HG02678 (cell line): Measurements from ENCODE around the gene TRIO.

Experiments
- ATAC-seq: cut with Tn5 transposase; IDR thresholded peaks from one replicate; pipeline ENCODE4 v1.9.1; 2021; ENCODE audit warnings: mild to moderate bottlenecking, moderate library complexity; ENCODE audit not compliant: unreplicated experiment

Gene TRIO

GRCh38 chr5:14443671-14444093 is 300.5 kb downstream of the TRIO start:
- no peak for ATAC-seq

GRCh38 chr5:14444161-14444560 is 301.0 kb downstream of the TRIO start:
- no peak for ATAC-seq

GRCh38 chr5:14445013-14445412 is 301.9 kb downstream of the TRIO start:
- ATAC-seq, result no peak

DNA sequence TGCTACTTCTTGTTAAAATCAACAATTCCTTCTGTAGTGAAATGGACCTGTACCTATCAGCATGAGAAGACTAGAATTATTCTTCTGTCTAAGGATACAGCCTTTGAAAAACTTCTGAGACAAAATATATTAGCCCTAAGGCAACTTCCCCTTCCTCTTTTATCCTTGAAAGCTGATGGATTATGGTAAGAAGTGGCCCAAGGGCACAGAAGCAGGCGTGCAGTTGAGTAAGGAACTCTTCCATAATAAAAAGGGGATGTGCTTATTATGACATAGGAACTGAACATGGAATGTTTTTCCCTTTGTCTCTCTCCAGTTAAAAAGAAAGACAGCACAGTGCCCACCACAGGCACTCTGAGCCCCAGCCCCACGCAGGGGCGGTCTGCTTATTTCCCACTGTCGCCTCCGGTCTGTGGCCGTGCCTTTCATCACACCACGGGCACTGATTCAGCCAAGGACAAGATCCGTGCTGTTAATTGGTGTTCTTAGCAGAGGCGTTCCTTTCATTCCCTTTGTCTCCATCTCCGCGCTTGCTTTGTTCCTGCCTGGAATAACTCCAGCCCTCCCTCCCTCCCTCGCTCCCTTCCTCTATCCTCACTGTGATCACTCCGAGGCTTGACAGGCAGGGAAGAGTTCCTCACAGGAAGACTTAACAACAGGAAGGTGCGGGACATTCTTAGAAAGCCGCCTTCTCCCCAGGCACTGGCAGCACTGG is 302.6 kb downstream of the TRIO start:
- no peak for ATAC-seq

GRCh38 chr5:14447958-14448911 is 305.1 kb downstream of the TRIO start:
- ATAC-seq, result no peak

DNA sequence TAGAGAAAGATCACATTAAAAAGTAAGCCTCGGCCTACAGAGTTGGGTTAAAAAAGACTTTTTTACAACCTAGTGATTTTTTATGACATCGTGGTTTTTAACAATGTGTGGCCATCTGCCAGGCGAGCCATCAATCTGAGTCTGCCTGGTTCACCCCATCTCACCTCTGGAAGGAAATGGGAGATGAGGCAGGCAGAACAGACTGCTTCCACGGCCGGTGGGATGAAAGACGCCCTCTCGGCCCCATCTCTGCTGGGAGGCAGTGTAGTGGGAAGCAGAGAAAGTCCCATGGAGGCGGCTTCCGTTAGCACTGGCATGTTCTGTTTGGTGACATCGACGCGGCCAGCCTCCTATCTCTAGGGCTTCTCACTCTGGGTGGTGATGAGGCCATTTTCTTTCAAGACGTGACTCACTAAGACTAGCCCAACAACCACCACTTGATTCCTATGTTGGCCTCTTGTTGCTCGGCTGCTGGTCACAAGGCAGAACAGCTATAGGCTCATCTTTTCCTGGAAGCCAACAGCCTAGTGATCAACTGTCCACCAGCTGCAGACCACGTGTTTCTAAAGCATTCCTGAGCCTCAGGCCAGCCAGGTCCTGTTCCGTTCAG is 306.0 kb downstream of the TRIO start:
- ATAC-seq, result no peak

DNA sequence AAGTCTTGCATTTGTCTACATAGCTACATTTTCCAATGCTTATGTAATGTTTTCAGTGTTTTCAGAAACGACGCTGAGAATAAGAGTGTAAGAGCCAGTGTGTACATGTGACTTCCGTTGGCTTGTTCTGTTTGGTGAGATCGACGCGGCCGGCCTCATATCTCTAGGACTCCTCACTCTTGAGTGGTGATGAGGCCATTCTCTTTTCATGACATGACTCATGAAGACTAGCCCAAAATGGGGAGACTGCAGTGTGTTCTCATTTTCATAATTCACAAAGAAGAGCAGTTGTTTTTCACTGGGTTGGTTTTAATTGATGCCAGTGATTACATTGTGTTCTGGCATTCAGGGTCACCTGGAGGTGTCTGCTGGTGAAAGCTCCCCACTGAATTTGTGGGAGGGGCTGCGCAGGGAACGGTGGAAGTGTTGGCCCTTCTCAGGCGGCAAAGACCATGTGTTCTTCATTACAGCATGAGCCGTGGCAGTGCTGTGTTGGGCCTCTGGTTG is 306.9 kb downstream of the TRIO start:
- ATAC-seq, result no peak

- no peak for ATAC-seq
These were observed 307.6 kb downstream of the TRIO start for GRCh38 chr5:14450742-14451141.

GRCh38 chr5:14451871-14452270 is 308.7 kb downstream of the TRIO start:
- ATAC-seq, result no peak

GRCh38 chr5:14452685-14453454 is 309.7 kb downstream of the TRIO start:
- ATAC-seq, result no peak

GRCh38 chr5:14453481-14453880 is 310.3 kb downstream of the TRIO start:
- no peak for ATAC-seq

DNA sequence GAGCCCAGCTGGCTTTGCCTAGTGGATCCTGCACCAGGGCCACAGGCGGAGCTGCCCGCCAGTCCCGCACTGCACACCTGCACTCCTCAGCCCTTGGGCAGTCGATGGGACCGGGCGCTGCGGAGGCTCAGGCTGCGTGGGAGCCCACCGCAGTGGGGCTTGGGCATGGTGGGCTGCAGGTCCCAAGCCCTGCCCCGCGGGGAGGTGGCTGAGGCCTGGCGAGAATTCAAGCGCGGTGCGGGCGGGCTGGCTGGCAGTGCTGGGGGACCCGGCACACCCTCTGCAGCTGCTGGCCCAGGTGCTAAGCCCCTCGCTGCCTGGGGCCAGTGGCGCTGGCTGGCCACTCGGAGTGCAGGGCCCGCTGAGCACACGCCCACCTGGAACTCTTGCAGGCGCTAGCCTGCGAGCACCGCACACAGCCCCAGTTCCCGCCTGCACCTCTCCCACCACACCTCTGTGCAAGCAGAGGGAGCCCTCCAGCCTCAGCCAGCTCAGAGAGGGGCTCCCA is 312.7 kb downstream of the TRIO start:
- ATAC-seq, result no peak

GRCh38 chr5:14457476-14457875 is 314.3 kb downstream of the TRIO start:
- ATAC-seq, result no peak

GRCh38 chr5:14458414-14458813 is 315.3 kb downstream of the TRIO start:
- no peak for ATAC-seq

DNA sequence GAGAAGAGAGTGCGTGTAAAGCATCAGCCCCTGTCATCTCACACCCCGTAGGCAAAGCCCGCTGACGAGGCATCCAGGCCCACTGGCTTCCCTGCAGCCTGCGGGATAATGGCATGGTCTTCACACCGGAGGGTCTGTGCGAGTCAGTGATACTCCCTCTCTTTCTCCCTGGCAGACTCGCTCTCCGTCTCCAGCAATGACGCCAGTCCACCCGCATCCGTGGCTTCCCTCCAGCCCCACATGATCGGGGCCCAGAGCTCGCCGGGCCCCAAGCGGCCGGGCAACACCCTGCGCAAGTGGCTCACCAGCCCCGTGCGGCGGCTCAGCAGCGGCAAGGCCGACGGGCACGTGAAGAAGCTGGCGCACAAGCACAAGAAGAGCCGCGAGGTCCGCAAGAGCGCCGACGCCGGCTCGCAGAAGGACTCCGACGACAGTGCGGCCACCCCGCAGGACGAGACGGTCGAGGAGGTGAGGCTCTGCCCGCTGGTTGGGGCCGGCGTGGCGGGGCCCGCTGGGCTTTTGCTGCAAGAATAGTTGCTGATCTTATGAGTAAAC is 317.8 kb downstream of the TRIO start:
- ATAC-seq, result no peak

DNA sequence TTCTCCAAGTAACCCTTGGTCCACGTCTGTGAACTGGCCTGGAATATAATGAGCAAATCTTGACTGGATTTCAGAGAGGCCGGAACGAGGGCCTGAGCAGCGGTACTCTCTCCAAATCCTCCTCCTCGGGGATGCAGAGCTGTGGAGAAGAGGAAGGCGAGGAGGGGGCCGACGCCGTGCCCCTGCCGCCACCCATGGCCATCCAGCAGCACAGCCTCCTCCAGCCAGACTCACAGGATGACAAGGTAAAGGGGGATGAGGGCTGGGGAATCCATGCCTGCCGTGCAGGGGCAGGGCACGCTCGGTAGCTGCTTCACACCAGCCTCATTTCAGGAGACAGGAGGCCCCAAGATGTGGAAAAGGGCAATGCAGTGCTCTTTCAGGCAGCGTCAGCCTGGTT is 319.5 kb downstream of the TRIO start:
- no peak for ATAC-seq

DNA sequence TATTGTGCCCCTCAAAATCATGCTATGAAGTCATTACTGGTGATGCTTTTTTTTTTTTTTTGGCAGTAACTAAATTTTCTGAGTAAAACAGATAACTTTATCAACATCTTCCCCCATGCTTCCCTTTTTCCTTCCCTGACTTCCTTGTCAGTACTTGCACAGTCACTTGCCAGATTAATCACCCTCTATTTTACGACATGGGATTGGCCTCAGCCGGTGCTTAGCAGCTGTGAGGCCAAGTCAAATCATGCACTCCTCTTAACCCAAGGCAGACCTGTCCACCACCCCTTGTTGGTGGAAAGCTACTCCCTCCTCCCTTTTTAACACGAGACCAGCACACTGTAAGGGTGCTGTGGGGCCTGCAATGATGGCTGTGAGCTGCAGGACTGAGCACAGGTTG is 320.5 kb downstream of the TRIO start:
- no peak for ATAC-seq

- ATAC-seq, result no peak
These were observed 321.0 kb downstream of the TRIO start for GRCh38 chr5:14464096-14464495.

DNA sequence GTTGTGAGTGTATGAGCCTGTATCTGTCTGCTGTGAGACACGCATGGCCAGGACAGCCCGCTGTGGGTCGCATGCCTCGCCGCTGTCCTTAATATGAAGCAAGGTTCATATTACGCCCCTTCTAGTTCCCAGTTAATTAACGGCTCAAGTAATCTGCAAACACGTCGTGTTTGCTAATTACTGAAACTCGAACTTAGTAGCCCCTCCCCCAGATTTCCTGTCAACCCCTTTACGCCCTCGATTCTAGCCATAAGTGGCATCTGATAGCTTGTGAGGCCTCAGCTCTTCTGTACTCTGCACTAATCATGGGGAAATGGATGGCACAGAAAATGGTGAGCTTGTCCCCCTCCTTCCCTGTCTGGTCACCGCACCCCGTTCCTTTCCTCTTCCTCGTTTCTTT is 321.5 kb downstream of the TRIO start:
- ATAC-seq, result no peak

GRCh38 chr5:14465116-14465515 is 322.0 kb downstream of the TRIO start:
- ATAC-seq, result no peak
